IgD-negative memory B cell (primary cell): ENCODE measurements around the gene USP10. TPM values are rescaled to one million over a fixed set of nuclear protein-coding genes. Genes with fewer than 3 reads are reported as not detected.

Source experiments
- H3K27ac Mint-ChIP-seq, 3 donors: one replicate each; pipeline ENCODE4 v1.8.0; 2020 to 2022; ENCODE audit warnings: mild to moderate bottlenecking in 3 of 3, mixed read lengths in 3 of 3, moderate library complexity in 1 of 3
- H3K27me3 Mint-ChIP-seq: one replicate; pipeline ENCODE4 v1.8.0; 2021; ENCODE audit warnings: mixed read lengths
- H3K36me3 Mint-ChIP-seq: one replicate; pipeline ENCODE4 v1.8.0; 2020; ENCODE audit warnings: mild to moderate bottlenecking, mixed read lengths
- H3K4me1 Mint-ChIP-seq, 3 donors: one replicate each; pipeline ENCODE4 v1.8.0; 2020 to 2022; ENCODE audit warnings: mixed read lengths in 3 of 3, mild to moderate bottlenecking in 1 of 3
- H3K4me3 Mint-ChIP-seq, 4 donors: one replicate each; pipeline ENCODE4 v1.8.0; 2020 to 2022; ENCODE audit warnings: mild to moderate bottlenecking in 4 of 4, mixed read lengths in 4 of 4, moderate library complexity in 3 of 4
- H3K9me3 Mint-ChIP-seq, 3 donors: one replicate each; pipeline ENCODE4 v1.8.0; 2020 to 2021; ENCODE audit warnings: mixed read lengths in 3 of 3, mild to moderate bottlenecking in 1 of 3
- polyA plus RNA-seq: library from polyadenylated mRNA; unstranded; fragments of 300-500 nt; fragmentation: Illumina TruSeq; gene quantifications from one replicate; pipeline ENCODE4 v1.2.3, GENCODE V29; 2021

USP10 gene
- polyA plus RNA-seq, 1 donor from 2014 or later: 95.8 TPM

- peak overlapping the region in 1 of 4 donors; percentile 4 for H3K4me3 Mint-ChIP-seq
- no peaks in the 10 kb centered on the region for H3K9me3 Mint-ChIP-seq
- H3K36me3 Mint-ChIP-seq: peaks cover 2% of the 10 kb centered on the region
- peak overlapping the region in 2 of 3 donors; percentile 68 to 76 for H3K27ac Mint-ChIP-seq
- no peaks in the 10 kb centered on the region for H3K27me3 Mint-ChIP-seq
- H3K4me1 Mint-ChIP-seq: peaks cover 42 to 54% (median 54%) of the 10 kb centered on the region in 3 donors
These were observed 52.8 kb downstream of the USP10 start for GRCh38 chr16:84752600-84752999.

DNA sequence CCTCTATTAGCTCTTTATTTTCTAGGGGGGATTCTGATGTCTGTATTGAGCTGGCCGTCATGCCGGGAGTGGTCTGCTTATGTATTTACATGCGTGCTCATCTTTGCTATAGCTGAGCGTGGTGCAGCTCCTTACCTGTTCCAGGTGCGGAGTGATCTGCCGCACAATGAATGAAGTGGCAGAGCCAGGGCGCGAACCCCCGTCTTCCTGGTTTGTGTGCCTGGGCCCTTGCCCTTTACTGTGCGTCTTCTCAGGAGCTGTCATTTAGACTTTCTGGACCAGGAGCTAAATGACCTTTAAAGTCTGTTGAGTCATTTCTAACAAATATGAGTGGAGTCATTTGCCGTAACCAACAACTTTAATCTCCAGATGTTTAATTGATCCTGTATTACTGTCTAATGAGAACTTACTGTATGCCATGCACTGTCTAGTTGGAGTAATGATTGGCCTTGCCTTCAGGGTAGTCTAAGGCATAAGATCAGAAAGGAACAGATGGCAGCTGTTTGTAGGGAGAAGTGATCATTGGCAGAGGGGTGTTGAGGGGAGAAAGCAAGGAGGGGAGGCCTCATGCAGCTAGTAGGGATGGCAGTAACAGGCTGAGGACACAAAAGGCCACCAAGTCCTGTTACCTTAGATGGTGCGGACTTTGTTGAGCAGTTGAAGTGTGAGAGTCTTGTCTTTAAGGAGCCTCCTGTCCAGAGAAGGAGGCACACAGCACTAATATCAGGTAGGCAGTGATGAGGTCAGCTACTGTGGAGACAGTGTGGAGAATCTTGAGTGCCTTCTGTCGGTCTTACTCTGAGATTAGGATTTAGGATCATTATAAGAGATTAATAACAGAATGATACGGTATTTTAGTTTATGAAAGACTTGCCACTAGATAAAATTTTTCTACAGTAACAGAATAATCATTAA, 53.9 kb downstream of the USP10 start:
- Mint-ChIP-seq H3K9me3 (no peaks in the 10 kb centered on the region), H3K4me3 (peak overlapping the region in 3 of 4 donors; percentile 4 to 58 (median 43)), H3K27ac (peak overlapping the region in 2 of 3 donors; percentile 36 to 78), H3K4me1 (peaks cover 42 to 58% (median 54%) of the 10 kb centered on the region in 3 donors), H3K36me3 (peaks cover 2% of the 10 kb centered on the region), H3K27me3 (no peaks in the 10 kb centered on the region)

- Mint-ChIP-seq H3K27me3 (no peaks in the 10 kb centered on the region), H3K36me3 (peaks cover 2% of the 10 kb centered on the region), H3K4me3 (peak overlapping the region in 3 of 4 donors; percentile 4 to 46 (median 43)), H3K4me1 (peaks cover 37 to 60% (median 52%) of the 10 kb centered on the region in 3 donors), H3K27ac (peak overlapping the region; percentile 5 to 78 (median 15)), H3K9me3 (no peaks in the 10 kb centered on the region)
These were observed 54.6 kb downstream of the USP10 start for GRCh38 chr16:84754353-84754856.

DNA sequence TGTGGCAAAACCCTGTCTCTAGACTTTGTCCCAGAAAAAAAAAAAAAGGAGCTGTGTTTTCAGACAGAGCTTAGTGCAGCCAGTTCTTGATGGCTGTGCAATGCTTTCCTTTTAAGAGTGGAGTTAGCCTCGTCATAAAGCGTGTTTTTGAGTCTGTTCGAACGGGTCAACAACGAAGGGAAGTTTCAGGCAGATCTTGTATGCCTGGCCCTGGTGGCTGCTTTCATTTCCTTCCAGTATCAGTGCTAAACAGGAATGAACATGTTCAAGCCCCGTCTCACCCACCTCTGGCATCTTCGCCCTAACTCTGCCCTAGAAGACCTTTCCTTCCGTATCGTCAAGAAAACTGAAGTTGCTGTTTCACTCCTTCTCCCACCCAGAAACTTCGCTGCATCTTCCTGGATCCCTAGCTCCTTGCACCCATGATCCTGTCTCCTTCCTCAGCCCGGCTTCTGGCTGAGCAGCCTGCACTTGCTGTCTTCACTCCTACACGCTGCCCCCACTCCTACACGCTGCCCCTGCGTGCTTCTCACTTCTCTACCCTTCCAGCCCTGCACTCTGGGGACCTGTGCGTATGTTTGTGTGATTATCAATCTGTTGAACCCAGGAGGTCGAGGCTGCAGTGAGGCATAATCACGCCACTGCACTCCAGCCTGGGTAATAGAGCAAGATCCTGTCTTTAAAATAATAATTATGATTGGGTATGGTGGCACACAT, 55.3 kb downstream of the USP10 start:
- no peaks in the 10 kb centered on the region for H3K36me3 Mint-ChIP-seq
- H3K9me3 Mint-ChIP-seq: no peaks in the 10 kb centered on the region
- H3K27ac Mint-ChIP-seq: peak overlapping the region in 2 of 3 donors; percentile 5 to 16
- H3K4me1 Mint-ChIP-seq: peaks cover 37 to 57% (median 47%) of the 10 kb centered on the region in 3 donors
- no peaks in the 10 kb centered on the region for H3K27me3 Mint-ChIP-seq
- H3K4me3 Mint-ChIP-seq: peak overlapping the region in 1 of 4 donors; percentile 9

- H3K4me1 Mint-ChIP-seq: peaks cover 29 to 41% (median 30%) of the 10 kb centered on the region in 3 donors
- peak overlapping the region in 1 of 3 donors; percentile 38 for H3K27ac Mint-ChIP-seq
These were observed 57.0 kb downstream of the USP10 start for GRCh38 chr16:84756830-84757229.

DNA sequence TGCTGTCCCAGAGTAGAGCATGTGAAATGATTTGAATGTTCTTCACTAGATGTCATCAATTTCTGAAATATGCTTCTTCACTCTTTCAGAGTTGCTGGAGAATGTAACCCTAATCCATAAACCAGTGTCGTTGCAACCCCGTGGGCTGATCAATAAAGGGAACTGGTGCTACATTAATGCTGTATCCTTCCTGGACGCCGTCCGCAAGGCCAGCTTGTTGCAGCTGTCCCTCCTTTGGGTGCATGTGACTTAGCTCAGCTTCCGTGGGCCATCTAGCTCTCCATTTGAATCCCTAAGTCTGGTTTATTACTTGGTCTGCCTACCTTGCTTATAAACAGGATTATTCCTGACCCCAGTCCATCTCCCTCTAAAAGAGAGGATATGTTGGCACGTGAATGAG, 58.8 kb downstream of the USP10 start:
- Mint-ChIP-seq H3K27ac (peak overlapping the region in 1 of 3 donors; percentile 63), H3K4me1 (peaks cover 16 to 28% (median 20%) of the 10 kb centered on the region in 3 donors), H3K9me3 (no peaks in the 10 kb centered on the region), H3K4me3 (no peak overlapping the region), H3K27me3 (no peaks in the 10 kb centered on the region), H3K36me3 (no peaks in the 10 kb centered on the region)

More at GRCh38 chr16:84756830-84757229, 57.0 kb downstream of the USP10 start:
- H3K27me3 Mint-ChIP-seq: no peaks in the 10 kb centered on the region
- H3K4me3 Mint-ChIP-seq: no peak overlapping the region
- no peaks in the 10 kb centered on the region for H3K9me3 Mint-ChIP-seq
- no peaks in the 10 kb centered on the region for H3K36me3 Mint-ChIP-seq

- Mint-ChIP-seq H3K4me3 (no peak overlapping the region), H3K36me3 (no peaks in the 10 kb centered on the region), H3K9me3 (no peaks in the 10 kb centered on the region), H3K27me3 (no peaks in the 10 kb centered on the region), H3K4me1 (peaks cover 12 to 24% (median 16%) of the 10 kb centered on the region in 3 donors), H3K27ac (no peak overlapping the region)
These were observed 59.3 kb downstream of the USP10 start for GRCh38 chr16:84759061-84759460.

DNA sequence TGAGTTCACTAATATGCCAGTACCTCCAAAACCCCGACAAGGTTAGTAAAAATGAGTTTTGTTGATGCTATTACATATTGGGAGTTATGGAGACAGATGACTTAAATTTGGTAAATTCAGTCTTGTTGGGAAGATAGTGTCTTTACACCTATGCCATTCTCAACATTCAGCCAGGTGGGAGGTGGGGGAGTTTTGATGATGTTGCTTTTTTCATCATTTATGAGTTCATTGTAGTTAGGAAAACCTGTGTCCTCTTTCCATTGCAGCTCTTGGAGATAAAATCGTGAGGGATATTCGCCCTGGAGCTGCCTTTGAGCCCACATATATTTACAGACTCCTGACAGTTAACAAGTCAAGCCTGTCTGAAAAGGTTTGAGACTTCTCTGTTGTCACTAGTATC, 60.1 kb downstream of the USP10 start:
- Mint-ChIP-seq H3K4me1 (peaks cover 5 to 16% (median 8%) of the 10 kb centered on the region in 3 donors), H3K36me3 (no peaks in the 10 kb centered on the region), H3K27me3 (no peaks in the 10 kb centered on the region), H3K27ac (no peak overlapping the region), H3K9me3 (no peaks in the 10 kb centered on the region), H3K4me3 (no peak overlapping the region)

- Mint-ChIP-seq H3K4me1 (peaks cover 0 to 9% (median 4%) of the 10 kb centered on the region in 3 donors), H3K36me3 (no peaks in the 10 kb centered on the region), H3K4me3 (no peak overlapping the region), H3K9me3 (no peaks in the 10 kb centered on the region), H3K27me3 (no peaks in the 10 kb centered on the region), H3K27ac (no peak overlapping the region)
These were observed 61.9 kb downstream of the USP10 start for GRCh38 chr16:84761448-84762368.

DNA sequence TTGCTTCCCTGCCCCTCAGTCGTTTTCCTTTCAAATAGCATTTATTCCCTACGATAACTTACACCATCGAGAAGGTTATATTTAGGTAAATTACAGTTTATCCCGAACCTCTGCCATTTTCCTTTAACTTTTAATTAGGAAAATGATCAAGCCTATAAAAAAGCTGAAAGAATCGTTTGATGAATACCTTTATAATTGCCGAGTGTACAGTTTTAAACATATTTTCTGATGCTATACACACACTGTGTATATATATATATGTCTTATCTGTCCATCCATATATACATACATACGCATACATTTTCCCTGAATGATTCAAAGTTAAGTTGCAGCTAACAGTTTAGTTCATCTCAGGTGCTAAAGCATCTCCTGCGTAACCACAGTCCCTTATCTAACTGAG, 63.4 kb downstream of the USP10 start:
- peaks cover 0 to 9% (median 0%) of the 10 kb centered on the region in 3 donors for H3K4me1 Mint-ChIP-seq
- no peaks in the 10 kb centered on the region for H3K36me3 Mint-ChIP-seq
- H3K4me3 Mint-ChIP-seq: no peak overlapping the region
- no peaks in the 10 kb centered on the region for H3K9me3 Mint-ChIP-seq
- H3K27ac Mint-ChIP-seq: no peak overlapping the region
- no peaks in the 10 kb centered on the region for H3K27me3 Mint-ChIP-seq

DNA sequence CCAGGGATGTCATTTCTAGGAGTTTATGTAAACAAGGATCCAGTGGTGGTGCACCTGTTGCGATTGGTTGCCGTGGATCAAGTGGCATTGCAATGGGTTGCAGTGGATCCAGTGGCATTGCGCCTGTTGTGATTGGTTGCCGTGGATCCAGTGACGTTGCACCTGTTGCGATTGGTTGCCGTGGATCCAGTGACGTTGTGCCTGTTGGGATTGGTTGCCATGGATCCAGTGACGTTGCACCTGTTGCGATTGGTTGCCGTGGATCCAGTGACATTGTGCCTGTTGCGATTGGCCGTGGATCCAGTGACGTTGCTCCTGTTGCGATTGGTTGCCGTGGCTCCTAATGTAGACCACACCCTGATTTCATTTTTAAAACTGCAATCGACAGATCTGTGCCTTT, 63.8 kb downstream of the USP10 start:
- no peak overlapping the region for H3K4me3 Mint-ChIP-seq
- H3K9me3 Mint-ChIP-seq: no peaks in the 10 kb centered on the region
- peaks cover 0 to 5% (median 0%) of the 10 kb centered on the region in 3 donors for H3K4me1 Mint-ChIP-seq
- no peak overlapping the region for H3K27ac Mint-ChIP-seq
- H3K27me3 Mint-ChIP-seq: no peaks in the 10 kb centered on the region
- H3K36me3 Mint-ChIP-seq: no peaks in the 10 kb centered on the region

- Mint-ChIP-seq H3K27ac (no peak overlapping the region), H3K27me3 (no peaks in the 10 kb centered on the region), H3K4me3 (no peak overlapping the region), H3K36me3 (peaks cover 3% of the 10 kb centered on the region), H3K9me3 (no peaks in the 10 kb centered on the region), H3K4me1 (no peaks in the 10 kb centered on the region)
These were observed 65.2 kb downstream of the USP10 start for GRCh38 chr16:84764970-84765369.

- no peaks in the 10 kb centered on the region for H3K9me3 Mint-ChIP-seq
- no peak overlapping the region for H3K4me3 Mint-ChIP-seq
- H3K27me3 Mint-ChIP-seq: no peaks in the 10 kb centered on the region
These were observed 66.1 kb downstream of the USP10 start for GRCh38 chr16:84765616-84766580.

More at GRCh38 chr16:84765616-84766580, 66.1 kb downstream of the USP10 start:
- Mint-ChIP-seq H3K4me1 (no peaks in the 10 kb centered on the region), H3K27ac (peak overlapping the region in 1 of 3 donors; percentile 76), H3K36me3 (peaks cover 3% of the 10 kb centered on the region)
